Measurements from ENCODE around the gene ARHGAP42.

Gene ARHGAP42

DNA sequence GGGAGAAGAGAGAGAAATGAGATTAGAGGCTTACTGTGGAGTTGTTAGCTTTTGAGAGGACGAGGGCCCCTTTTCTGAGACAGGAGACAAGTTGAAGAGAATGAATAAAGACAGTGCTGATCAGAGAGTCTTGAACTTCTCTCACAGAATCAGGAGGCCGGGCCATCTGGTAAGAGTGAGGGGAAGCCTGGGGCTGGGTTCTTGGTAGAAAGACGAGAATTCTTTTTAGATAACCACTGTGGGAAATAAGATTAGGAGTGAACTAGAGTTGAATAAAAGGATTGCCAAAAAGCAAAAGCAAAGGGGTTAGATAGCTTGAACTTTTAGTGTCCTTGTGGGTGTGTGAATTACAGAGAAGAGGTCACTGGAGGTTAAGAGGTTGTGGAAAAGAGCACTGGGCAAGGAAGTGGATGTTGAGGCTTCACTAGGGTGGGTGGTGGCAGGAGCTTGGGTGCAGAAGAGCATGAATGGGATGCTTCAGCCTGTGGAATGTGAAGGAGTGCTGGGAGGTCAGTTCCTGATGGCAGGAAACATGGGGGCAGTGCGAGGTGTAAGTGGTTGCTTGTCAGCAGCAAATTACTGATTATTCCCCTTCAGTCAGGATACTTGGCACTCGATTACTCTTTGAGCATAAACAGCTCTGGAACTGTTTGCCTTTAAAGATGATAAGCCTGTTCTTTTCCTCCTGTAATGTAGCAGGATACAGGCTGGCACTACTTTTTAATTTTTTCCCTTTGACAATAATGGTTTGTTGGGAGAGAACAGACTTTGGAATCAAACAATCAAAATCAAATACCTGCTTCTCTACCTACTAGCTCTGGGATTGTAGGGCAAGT, 98.3 kb downstream of the ARHGAP42 start:
- TF ChIP-seq, protein P1, sequence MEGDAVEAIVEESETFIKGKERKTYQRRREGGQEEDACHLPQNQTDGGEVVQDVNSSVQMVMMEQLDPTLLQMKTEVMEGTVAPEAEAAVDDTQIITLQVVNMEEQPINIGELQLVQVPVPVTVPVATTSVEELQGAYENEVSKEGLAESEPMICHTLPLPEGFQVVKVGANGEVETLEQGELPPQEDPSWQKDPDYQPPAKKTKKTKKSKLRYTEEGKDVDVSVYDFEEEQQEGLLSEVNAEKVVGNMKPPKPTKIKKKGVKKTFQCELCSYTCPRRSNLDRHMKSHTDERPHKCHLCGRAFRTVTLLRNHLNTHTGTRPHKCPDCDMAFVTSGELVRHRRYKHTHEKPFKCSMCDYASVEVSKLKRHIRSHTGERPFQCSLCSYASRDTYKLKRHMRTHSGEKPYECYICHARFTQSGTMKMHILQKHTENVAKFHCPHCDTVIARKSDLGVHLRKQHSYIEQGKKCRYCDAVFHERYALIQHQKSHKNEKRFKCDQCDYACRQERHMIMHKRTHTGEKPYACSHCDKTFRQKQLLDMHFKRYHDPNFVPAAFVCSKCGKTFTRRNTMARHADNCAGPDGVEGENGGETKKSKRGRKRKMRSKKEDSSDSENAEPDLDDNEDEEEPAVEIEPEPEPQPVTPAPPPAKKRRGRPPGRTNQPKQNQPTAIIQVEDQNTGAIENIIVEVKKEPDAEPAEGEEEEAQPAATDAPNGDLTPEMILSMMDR (IDR thresholded peaks at IDR 0.05), result no peak
- peaks cover 0 to 3% of the 10 kb centered on the region in 2 experiments for H3K4me1 ChIP-seq (ENCODE audit: control insufficient read depth in 1 of 2, insufficient read depth in 1 of 2, low read depth in 1 of 2, low read length in 1 of 2)
- H3K9me3 ChIP-seq, result no peaks in the 10 kb centered on the region
- H3K27me3 ChIP-seq, result no peaks in the 10 kb centered on the region
- no peak overlapping the region for H3K27ac ChIP-seq
- no peaks in the 10 kb centered on the region for H3K36me3 ChIP-seq
- no peak overlapping the region for H3K4me3 ChIP-seq (ENCODE audit: low read depth in 1 of 2, low read length in 1 of 2)

DNA sequence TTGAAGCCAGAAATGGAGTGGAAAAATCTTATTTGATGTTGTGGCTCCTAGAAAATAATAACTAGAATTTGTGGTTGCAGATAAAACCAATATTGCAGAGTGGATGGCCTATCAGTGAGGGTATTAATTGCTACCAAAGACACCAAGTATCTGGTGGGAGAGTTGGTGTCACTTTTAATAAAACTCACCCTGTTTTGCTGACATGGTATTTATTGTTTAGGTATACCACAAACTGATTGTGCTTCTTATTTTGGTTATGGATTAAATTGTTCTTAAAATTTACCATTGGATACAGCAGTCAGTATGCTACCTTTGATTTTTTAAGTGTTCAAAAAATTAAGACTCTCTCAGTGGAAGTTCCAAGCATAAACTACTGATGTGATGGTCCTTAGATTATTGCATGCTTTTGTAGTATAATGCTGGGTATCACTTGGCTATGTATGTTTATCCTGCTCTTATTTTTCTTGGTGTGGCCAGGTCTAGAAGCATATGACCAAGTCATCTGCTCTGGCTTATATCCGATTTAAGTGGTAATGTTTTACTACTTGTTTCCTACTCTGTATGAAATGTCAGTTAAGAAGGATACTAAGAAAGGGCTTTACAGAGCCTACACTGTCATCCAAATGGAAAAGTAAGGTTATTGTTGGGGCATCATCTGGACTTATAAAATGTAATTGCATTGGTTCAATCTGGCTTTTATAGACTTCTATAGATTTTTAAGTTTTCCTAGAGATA, 101.6 kb downstream of the ARHGAP42 start:
- no peaks in the 10 kb centered on the region for H3K9me3 ChIP-seq
- no peaks in the 10 kb centered on the region for H3K36me3 ChIP-seq
- no peak overlapping the region for H3K4me3 ChIP-seq (ENCODE audit: low read depth in 1 of 2, low read length in 1 of 2)
- TF ChIP-seq, protein P1 (IDR thresholded peaks at IDR 0.05), result no peak
- no peaks in the 10 kb centered on the region for H3K27me3 ChIP-seq
- peaks cover 0 to 8% of the 10 kb centered on the region in 2 experiments for H3K4me1 ChIP-seq (ENCODE audit: control insufficient read depth in 1 of 2, insufficient read depth in 1 of 2, low read depth in 1 of 2, low read length in 1 of 2)
- H3K27ac ChIP-seq, result no peak overlapping the region

DNA sequence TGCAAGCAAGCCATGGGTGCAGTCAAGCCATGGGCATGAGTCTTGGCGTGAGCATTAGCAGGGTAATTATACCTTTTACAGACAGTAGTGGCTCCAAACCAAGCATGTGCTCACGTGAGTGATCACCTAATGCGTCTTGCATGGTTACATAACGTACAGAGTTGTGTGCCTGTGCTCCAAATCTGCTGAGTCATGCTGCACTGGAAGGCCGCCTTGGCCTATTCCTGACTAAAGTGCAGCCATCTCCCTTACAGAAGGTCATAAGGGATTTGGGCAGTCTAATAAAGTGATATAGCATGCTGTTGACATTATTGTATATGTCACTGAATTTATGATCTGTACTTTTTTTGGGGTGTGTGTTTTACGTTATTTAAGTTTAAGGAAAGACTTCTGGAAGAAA, 102.4 kb downstream of the ARHGAP42 start:
- Histone ChIP-seq H3K27ac (no peak overlapping the region), H3K36me3 (no peaks in the 10 kb centered on the region), H3K4me1 (ENCODE audit: control insufficient read depth in 1 of 2, insufficient read depth in 1 of 2, low read depth in 1 of 2, low read length in 1 of 2) (peaks cover 0 to 11% of the 10 kb centered on the region in 2 experiments), H3K4me3 (ENCODE audit: low read depth in 1 of 2, low read length in 1 of 2) (no peak overlapping the region), H3K27me3 (no peaks in the 10 kb centered on the region), H3K9me3 (no peaks in the 10 kb centered on the region)
- TF ChIP-seq, protein P1 (IDR thresholded peaks at IDR 0.05), result no peak

DNA sequence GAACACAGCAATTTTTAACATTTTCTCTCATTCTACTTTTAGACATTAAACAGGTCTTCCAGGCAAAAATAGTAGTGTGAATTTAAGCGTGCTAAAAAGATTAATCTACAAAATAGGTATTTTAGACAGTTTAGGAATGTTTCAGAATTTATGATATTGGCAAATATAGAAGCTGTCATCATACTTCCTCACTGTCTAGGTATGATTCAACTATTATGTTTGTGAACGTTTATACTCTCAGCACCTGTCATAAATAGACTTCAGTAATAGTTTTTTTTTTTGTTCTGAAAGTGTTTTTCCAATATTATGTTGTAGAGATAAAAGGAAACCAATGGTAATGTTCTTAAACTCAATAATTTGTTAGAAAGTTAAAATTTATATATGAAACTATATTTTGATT, 103.0 kb downstream of the ARHGAP42 start:
- H3K27ac ChIP-seq, result no peak overlapping the region
- TF ChIP-seq, protein P1 (IDR thresholded peaks at IDR 0.05), result no peak

DNA sequence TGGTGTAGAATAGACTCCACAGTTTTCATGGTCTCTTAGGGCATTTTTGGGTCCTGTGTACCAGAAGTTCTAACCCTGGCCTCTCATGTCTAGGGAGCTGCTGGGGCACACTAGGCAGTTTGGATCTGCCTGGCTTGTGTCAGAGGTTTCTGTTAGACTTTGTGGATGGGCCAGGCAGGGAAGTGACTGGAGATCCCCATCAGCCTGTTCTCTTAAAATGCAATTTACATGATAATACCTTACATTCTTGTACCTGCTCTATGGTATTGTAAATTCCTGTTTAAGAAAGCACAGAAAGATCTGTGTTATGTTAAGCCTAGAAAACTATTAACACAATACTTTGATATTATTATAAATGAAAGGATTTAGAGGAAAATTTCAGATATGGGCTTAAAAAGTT, 104.0 kb downstream of the ARHGAP42 start:
- Histone ChIP-seq H3K27me3 (no peaks in the 10 kb centered on the region), H3K27ac (no peak overlapping the region), H3K4me1 (ENCODE audit: control insufficient read depth in 1 of 2, insufficient read depth in 1 of 2, low read depth in 1 of 2, low read length in 1 of 2) (peaks cover 0 to 13% of the 10 kb centered on the region in 2 experiments), H3K4me3 (ENCODE audit: low read depth in 1 of 2, low read length in 1 of 2) (no peak overlapping the region), H3K36me3 (no peaks in the 10 kb centered on the region), H3K9me3 (no peaks in the 10 kb centered on the region)
- TF ChIP-seq, protein P1 (IDR thresholded peaks at IDR 0.05), result no peak

More for the DNA sequence above, 103.0 kb downstream of the ARHGAP42 start:
- Histone ChIP-seq H3K4me3 (ENCODE audit: low read depth in 1 of 2, low read length in 1 of 2) (no peak overlapping the region), H3K36me3 (no peaks in the 10 kb centered on the region), H3K4me1 (ENCODE audit: control insufficient read depth in 1 of 2, insufficient read depth in 1 of 2, low read depth in 1 of 2, low read length in 1 of 2) (peaks cover 0 to 13% of the 10 kb centered on the region in 2 experiments), H3K27me3 (no peaks in the 10 kb centered on the region), H3K9me3 (no peaks in the 10 kb centered on the region)

Data from neutrophil (primary cell).